Measurements from ENCODE around the gene TTC28. TPM values are rescaled to one million over a fixed set of nuclear protein-coding genes. Genes with fewer than 3 reads are reported as not detected.
A peak's percentile ranks its signal among the peaks of the same experiment; 100 is the strongest.

The TTC28 gene
- 37.5 and 55.8 TPM in 2 replicates for total RNA-seq (ENCODE audit: low replicate concordance)

GRCh38 chr22:28679611-28680287 lies at the start of gene TTC28:
TSS of gene TTC28 (minus strand) at chr22:28679840. CDS start at chr22:28679723, 117 bp downstream.
- peak within 1 kb of the TSS; percentile 80 for H3K4me3 ChIP-seq (ENCODE audit: low read depth, low read length)
- DNase-seq (ENCODE audit: low read depth), result peak; percentile 71

- H3K4me3 ChIP-seq (ENCODE audit: low read depth, low read length), result no peak overlapping the region
- no peak for DNase-seq (ENCODE audit: low read depth)
- no peak for TF ChIP-seq CTCF (IDR thresholded peaks at IDR 0.05; ENCODE audit: insufficient read depth, low read length)
Measured at GRCh38 chr22:28728621-28729313, 49.1 kb upstream of the TTC28 start.

GRCh38 chr22:28728002-28728401 lies 48.4 kb upstream of the TTC28 start:
- H3K4me3 ChIP-seq (ENCODE audit: low read depth, low read length), result no peak overlapping the region
- DNase-seq (ENCODE audit: low read depth), result no peak
- TF ChIP-seq CTCF (IDR thresholded peaks at IDR 0.05; ENCODE audit: insufficient read depth, low read length), result no peak

- TF ChIP-seq CTCF (IDR thresholded peaks at IDR 0.05; ENCODE audit: insufficient read depth, low read length), result no peak
- no peak for DNase-seq (ENCODE audit: low read depth)
- H3K4me3 ChIP-seq (ENCODE audit: low read depth, low read length), result no peak overlapping the region
Measured at GRCh38 chr22:28718044-28718443, 38.4 kb upstream of the TTC28 start.

GRCh38 chr22:28716686-28717085 lies 37.0 kb upstream of the TTC28 start:
- DNase-seq (ENCODE audit: low read depth), result no peak
- TF ChIP-seq CTCF (IDR thresholded peaks at IDR 0.05; ENCODE audit: insufficient read depth, low read length), result no peak
- H3K4me3 ChIP-seq (ENCODE audit: low read depth, low read length), result no peak overlapping the region

- no peak for TF ChIP-seq CTCF (IDR thresholded peaks at IDR 0.05; ENCODE audit: insufficient read depth, low read length)
- H3K4me3 ChIP-seq (ENCODE audit: low read depth, low read length), result no peak overlapping the region
- DNase-seq (ENCODE audit: low read depth), result no peak
Measured at GRCh38 chr22:28715611-28716010, 36.0 kb upstream of the TTC28 start.

GRCh38 chr22:28714043-28714628 lies 34.5 kb upstream of the TTC28 start:
- no peak overlapping the region for H3K4me3 ChIP-seq (ENCODE audit: low read depth, low read length)
- DNase-seq (ENCODE audit: low read depth), result no peak
- TF ChIP-seq CTCF (IDR thresholded peaks at IDR 0.05; ENCODE audit: insufficient read depth, low read length), result no peak

All from fibroblast of the aortic adventitia (primary cell).